GM12872 (cell line): ENCODE measurements around the gene DDX20.

Experiments
- CTCF ChIP-seq: IDR thresholded peaks from 3 replicates; pipeline ENCODE4 v1.5.1; 2011; ENCODE audit warnings: low read depth, mild to moderate bottlenecking, low read length, moderate library complexity; ENCODE audit not compliant: insufficient read depth

The DDX20 gene

GRCh38 chr1:111795401-111795800 is 39.7 kb downstream of the DDX20 start:
- TF ChIP-seq CTCF, result no peak

GRCh38 chr1:111798580-111798979 is 42.9 kb downstream of the DDX20 start:
- no peak for TF ChIP-seq CTCF

- TF ChIP-seq CTCF, result no peak
Measured at GRCh38 chr1:111801071-111801850, 45.6 kb downstream of the DDX20 start.

GRCh38 chr1:111802110-111802509 is 46.4 kb downstream of the DDX20 start:
- no peak for TF ChIP-seq CTCF

- no peak for TF ChIP-seq CTCF
Measured at GRCh38 chr1:111802984-111803383, 47.3 kb downstream of the DDX20 start.

- TF ChIP-seq CTCF, result no peak
Measured at GRCh38 chr1:111803951-111804350, 48.2 kb downstream of the DDX20 start.

- TF ChIP-seq CTCF, result no peak
Measured at GRCh38 chr1:111804776-111805175, 49.1 kb downstream of the DDX20 start.
